ENCODE results near the gene CTNND2.
"Not testable (repeated sequence)": the region's sequence is repeated elsewhere in the genome, so short reads cannot be mapped to it uniquely, and the experiment has no call there.

The CTNND2 gene

DNA sequence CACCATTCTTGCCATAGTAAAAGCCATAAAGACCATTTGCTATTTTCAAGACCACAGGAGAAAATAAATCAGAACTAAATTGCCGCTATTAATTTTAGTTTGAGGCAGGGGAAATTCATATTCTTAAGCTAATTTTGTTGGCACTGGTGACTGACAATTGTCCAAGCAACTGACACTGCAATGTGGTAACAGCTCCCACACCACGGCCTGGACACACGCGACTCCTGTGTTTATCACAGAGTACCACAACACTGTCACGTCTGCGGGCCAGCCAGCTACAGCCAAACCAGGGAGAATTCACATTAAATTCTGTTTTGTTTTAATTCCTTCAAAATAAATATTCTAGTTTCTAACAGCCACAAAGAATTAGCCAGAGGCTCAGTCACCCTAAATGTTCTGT is 481.9 kb downstream of the CTNND2 start:
- TF ChIP-seq, protein P1, sequence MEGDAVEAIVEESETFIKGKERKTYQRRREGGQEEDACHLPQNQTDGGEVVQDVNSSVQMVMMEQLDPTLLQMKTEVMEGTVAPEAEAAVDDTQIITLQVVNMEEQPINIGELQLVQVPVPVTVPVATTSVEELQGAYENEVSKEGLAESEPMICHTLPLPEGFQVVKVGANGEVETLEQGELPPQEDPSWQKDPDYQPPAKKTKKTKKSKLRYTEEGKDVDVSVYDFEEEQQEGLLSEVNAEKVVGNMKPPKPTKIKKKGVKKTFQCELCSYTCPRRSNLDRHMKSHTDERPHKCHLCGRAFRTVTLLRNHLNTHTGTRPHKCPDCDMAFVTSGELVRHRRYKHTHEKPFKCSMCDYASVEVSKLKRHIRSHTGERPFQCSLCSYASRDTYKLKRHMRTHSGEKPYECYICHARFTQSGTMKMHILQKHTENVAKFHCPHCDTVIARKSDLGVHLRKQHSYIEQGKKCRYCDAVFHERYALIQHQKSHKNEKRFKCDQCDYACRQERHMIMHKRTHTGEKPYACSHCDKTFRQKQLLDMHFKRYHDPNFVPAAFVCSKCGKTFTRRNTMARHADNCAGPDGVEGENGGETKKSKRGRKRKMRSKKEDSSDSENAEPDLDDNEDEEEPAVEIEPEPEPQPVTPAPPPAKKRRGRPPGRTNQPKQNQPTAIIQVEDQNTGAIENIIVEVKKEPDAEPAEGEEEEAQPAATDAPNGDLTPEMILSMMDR (IDR thresholded peaks at IDR 0.05; ENCODE audit: low read depth, low read length), result no peak

DNA sequence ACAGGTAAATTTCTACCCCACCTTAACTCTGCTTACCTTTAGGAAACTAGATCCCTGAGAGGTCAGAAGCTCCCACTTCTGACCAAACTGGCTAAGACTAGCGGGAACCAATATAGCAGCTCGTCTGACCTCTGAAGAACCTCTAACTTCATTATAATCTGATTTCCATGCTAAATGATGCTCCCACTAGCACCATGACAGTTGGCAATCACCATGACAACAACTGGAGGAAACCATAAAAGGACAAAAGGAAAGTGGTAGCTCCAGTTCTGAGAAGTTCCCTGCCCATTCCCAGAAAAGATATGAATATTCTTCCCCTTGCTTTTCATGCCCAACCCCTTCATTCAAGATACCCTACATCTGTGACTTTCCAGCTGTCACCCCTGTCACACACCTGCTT is 483.3 kb downstream of the CTNND2 start:
- TF ChIP-seq, protein P1 (IDR thresholded peaks at IDR 0.05; ENCODE audit: low read depth, low read length), result no peak
- H3K4me3 ChIP-seq (ENCODE audit: low read depth, low read length), result no peak overlapping the region
- no peaks in the 10 kb centered on the region for H3K27me3 ChIP-seq (ENCODE audit: insufficient read depth, low read depth, severe bottlenecking)
- DNase-seq, result no peak
- no peak overlapping the region for H3K27ac ChIP-seq
- H3K9me3 ChIP-seq (ENCODE audit: severe bottlenecking), result no peaks in the 10 kb centered on the region
- H3K36me3 ChIP-seq, result no peaks in the 10 kb centered on the region

More for the DNA sequence above, 481.9 kb downstream of the CTNND2 start:
- H3K9me3 ChIP-seq (ENCODE audit: severe bottlenecking), result no peaks in the 10 kb centered on the region
- H3K27me3 ChIP-seq (ENCODE audit: insufficient read depth, low read depth, severe bottlenecking), result no peaks in the 10 kb centered on the region
- no peak for DNase-seq
- no peak overlapping the region for H3K27ac ChIP-seq
- no peak overlapping the region for H3K4me3 ChIP-seq (ENCODE audit: low read depth, low read length)
- no peaks in the 10 kb centered on the region for H3K36me3 ChIP-seq

DNA sequence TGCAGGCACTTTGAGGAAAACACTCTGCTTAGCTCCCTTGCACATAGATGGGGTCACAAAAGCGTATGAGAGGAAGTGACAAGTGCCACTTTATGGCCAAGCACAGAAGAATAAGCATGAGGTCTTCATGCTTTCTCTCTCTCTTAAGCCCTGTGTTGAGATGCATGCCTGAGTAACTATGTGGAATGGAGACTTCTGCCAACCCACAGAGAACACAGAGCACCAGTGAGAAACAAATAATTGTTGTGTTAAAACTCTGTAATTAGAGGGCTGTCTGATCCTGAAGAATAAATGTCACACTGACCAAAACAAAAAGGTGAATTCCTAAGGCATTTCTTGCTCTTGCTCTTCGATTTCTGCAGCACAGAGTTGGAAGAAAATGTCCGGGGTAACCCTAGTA is 488.5 kb downstream of the CTNND2 start:
- peaks cover 3% of the 10 kb centered on the region for H3K9me3 ChIP-seq (ENCODE audit: severe bottlenecking)
- TF ChIP-seq, protein P1 (IDR thresholded peaks at IDR 0.05; ENCODE audit: low read depth, low read length), result no peak
- H3K27me3 ChIP-seq (ENCODE audit: insufficient read depth, low read depth, severe bottlenecking), result no peaks in the 10 kb centered on the region
- H3K27ac ChIP-seq, result no peak overlapping the region
- DNase-seq, result no peak
- no peaks in the 10 kb centered on the region for H3K36me3 ChIP-seq
- no peak overlapping the region for H3K4me3 ChIP-seq (ENCODE audit: low read depth, low read length)

DNA sequence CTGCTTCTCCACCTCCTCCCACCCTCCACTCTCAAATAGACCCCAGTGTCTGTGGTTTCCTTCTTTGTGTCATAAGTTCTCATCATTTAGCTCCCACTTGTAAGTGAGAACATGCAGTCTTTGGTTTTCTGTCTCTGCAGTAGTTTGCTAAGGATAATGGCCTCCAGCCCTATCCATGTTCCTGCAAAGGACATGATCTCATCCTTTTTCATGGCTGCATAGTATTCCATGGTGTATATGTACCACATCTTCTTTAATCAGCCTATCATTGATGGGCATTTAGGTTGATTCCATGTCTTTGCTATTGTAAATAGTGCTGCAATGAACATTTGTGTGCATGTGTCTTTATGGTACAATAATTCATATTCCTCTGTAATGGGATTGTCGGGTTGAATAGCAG is 489.5 kb downstream of the CTNND2 start:
- not testable (repeated sequence) for H3K36me3 ChIP-seq; H3K9me3 ChIP-seq (ENCODE audit: severe bottlenecking); H3K27ac ChIP-seq; H3K4me3 ChIP-seq (ENCODE audit: low read depth, low read length); DNase-seq; H3K27me3 ChIP-seq (ENCODE audit: insufficient read depth, low read depth, severe bottlenecking)

DNA sequence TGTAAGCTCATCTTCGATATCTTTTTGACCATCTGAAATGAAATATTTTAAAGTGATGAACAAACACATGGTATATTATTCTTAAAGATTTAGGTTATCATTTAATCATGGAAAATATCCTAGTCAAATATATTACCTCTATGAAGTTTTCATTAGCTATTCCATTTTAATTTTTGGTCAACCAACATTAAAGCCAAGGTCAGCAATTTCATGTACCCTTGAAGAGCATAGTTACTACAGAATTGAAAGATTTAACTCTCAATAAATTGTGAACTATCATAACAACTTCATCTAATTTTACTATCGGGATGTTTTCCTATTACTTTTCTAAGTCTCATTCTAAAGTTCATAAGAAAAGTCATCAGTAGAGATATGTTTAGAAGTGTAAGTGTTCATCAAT is 492.6 kb downstream of the CTNND2 start:
- TF ChIP-seq, protein P1 (IDR thresholded peaks at IDR 0.05; ENCODE audit: low read depth, low read length), result no peak
- no peak overlapping the region for H3K4me3 ChIP-seq (ENCODE audit: low read depth, low read length)
- H3K9me3 ChIP-seq (ENCODE audit: severe bottlenecking), result peaks cover 3% of the 10 kb centered on the region
- no peak for DNase-seq
- no peaks in the 10 kb centered on the region for H3K27me3 ChIP-seq (ENCODE audit: insufficient read depth, low read depth, severe bottlenecking)
- H3K27ac ChIP-seq, result no peak overlapping the region
- no peaks in the 10 kb centered on the region for H3K36me3 ChIP-seq

DNA sequence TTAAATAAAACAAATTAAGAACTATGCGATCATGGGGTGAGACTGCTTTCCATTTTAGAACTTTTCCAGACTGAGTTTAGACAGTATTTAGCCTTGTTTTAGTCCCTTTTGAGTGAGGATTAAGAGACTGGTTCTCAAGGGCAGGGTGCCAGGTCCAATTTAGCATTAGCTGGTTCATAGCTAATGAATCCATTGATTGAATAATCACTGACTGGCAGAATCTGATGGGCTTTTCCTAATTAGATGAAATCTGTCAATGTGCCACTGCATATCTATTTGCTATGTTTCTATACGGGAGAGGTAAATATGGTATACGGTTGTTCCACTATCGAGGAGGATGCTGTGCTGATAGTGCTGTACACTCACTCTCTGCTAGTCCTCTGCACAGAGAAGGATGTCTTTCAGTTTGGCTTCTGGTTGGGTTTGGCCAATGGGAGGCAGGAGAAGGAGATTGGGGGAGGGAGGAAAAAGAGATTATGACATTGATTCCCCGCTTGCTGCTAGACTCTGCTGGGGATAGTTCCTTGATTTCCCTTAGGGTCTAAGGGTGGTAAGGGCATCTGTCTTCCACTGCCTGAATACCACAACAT is 496.6 kb downstream of the CTNND2 start:
- Histone ChIP-seq H3K27ac (no peak overlapping the region), H3K36me3 (no peaks in the 10 kb centered on the region), H3K4me3 (ENCODE audit: low read depth, low read length) (no peak overlapping the region), H3K9me3 (ENCODE audit: severe bottlenecking) (no peaks in the 10 kb centered on the region), H3K27me3 (ENCODE audit: insufficient read depth, low read depth, severe bottlenecking) (no peaks in the 10 kb centered on the region)
- TF ChIP-seq, protein P1 (IDR thresholded peaks at IDR 0.05; ENCODE audit: low read depth, low read length), result no peak
- DNase-seq, result no peak
